Activated naive CD8-positive, alpha-beta T cell treated with anti-CD3 and anti-CD28 coated beads for 36 hours (primary cell): Measurements from ENCODE around the gene PAGE5. TPM values are rescaled to one million over a fixed set of nuclear protein-coding genes. Genes with fewer than 3 reads are reported as not detected.

ENCODE experiments used
- DNase-seq: peaks from one replicate; pipeline ENCODE4 v3.0.0; 2021
- H3K27ac Mint-ChIP-seq: one replicate; pipeline ENCODE4 v1.8.0; 2022; ENCODE audit warnings: mild to moderate bottlenecking, moderate library complexity, mixed read lengths
- H3K27me3 Mint-ChIP-seq: one replicate; pipeline ENCODE4 v1.8.0; 2022; ENCODE audit warnings: mild to moderate bottlenecking, mixed read lengths
- H3K36me3 Mint-ChIP-seq: one replicate; pipeline ENCODE4 v1.8.0; 2021; ENCODE audit warnings: mild to moderate bottlenecking, mixed read lengths
- H3K4me1 Mint-ChIP-seq: one replicate; pipeline ENCODE4 v1.8.0; 2021; ENCODE audit warnings: mixed read lengths
- H3K4me3 Mint-ChIP-seq: one replicate; pipeline ENCODE4 v1.8.0; 2022; ENCODE audit warnings: mild to moderate bottlenecking, moderate library complexity, mixed read lengths
- H3K9me3 Mint-ChIP-seq: one replicate; pipeline ENCODE4 v1.8.0; 2022; ENCODE audit warnings: mixed read lengths
- total RNA-seq, 2 experiments: library from RNA; stranded (reverse); gene quantifications; one replicate each; pipeline ENCODE4 v1.2.3, GENCODE V29; 2021

Gene PAGE5
- total RNA-seq = 1 to 10 TPM in 1 of 2 experiments, not detected in 1; 1.5 TPM

GRCh38 chrX:55220119-55220794 lies at the start of gene PAGE5:
TSS of gene PAGE5 (plus strand) at chrX:55220346. CDS start at chrX:55221383, 1,037 bp downstream.
- no peaks in the 10 kb centered on the region for H3K27me3 Mint-ChIP-seq
- H3K4me3 Mint-ChIP-seq = no peak within 1 kb of the TSS
- no peaks in the 10 kb centered on the region for H3K9me3 Mint-ChIP-seq
- no peak within 1 kb of the TSS for H3K27ac Mint-ChIP-seq
- DNase-seq = no peak
- no peaks in the 10 kb centered on the region for H3K36me3 Mint-ChIP-seq
- peaks cover 2% of the 10 kb centered on the region for H3K4me1 Mint-ChIP-seq

DNA sequence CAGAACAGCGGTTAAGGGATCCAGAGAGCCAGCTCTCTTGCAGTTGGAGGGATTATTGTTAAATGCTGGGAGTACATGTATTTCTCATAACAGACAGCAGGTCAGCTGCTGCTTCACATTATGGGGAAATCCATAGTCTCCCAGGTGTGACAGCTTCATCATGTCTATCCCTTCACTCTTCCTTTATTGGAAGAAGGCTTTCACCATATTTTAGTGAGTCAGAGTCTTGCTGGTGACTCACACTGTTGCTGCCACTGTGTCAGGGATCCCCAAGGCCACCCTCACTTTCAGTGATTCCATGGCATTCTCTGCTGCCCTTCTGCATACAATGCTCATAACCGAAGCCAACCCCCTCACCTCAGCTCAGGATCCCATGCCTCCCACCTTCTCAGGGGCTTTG lies 32.9 kb upstream of the PAGE5 start:
- Mint-ChIP-seq H3K36me3 (no peaks in the 10 kb centered on the region), H3K4me3 (no peak overlapping the region)

DNA sequence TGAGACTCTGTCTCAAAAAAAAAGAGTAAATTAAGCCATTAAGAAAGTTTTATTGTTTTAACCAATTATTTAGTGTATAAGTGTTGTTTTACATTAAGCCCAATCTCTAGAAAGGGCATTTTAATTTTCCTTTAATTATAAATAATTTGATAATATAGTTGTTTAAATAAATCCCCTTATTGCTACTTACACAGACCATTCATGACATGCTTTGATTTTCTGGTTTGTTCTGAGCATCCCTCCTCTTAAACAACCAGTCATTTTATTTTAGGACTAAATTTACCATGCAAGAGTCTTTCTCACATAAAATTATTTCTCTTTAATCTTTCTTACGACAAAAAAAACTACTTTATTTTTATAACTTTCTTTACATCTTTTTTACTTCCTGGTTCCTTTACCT lies 23.5 kb upstream of the PAGE5 start:
- no peaks in the 10 kb centered on the region for H3K36me3 Mint-ChIP-seq
- peaks cover 3% of the 10 kb centered on the region for H3K9me3 Mint-ChIP-seq
- no peak overlapping the region for H3K4me3 Mint-ChIP-seq
- H3K27me3 Mint-ChIP-seq = no peaks in the 10 kb centered on the region
- no peak for DNase-seq
- H3K27ac Mint-ChIP-seq = no peak overlapping the region
- no peaks in the 10 kb centered on the region for H3K4me1 Mint-ChIP-seq

More for the DNA sequence above, 32.9 kb upstream of the PAGE5 start:
- Mint-ChIP-seq H3K27me3 (no peaks in the 10 kb centered on the region), H3K4me1 (no peaks in the 10 kb centered on the region), H3K27ac (no peak overlapping the region), H3K9me3 (no peaks in the 10 kb centered on the region)
- DNase-seq = no peak

- H3K36me3 Mint-ChIP-seq = no peaks in the 10 kb centered on the region
- H3K9me3 Mint-ChIP-seq = no peaks in the 10 kb centered on the region
- H3K4me3 Mint-ChIP-seq = no peak overlapping the region
- no peak for DNase-seq
- no peak overlapping the region for H3K27ac Mint-ChIP-seq
- peaks cover 4% of the 10 kb centered on the region for H3K27me3 Mint-ChIP-seq
- H3K4me1 Mint-ChIP-seq = no peaks in the 10 kb centered on the region
Measured at GRCh38 chrX:55201930-55202579, 18.1 kb upstream of the PAGE5 start.

DNA sequence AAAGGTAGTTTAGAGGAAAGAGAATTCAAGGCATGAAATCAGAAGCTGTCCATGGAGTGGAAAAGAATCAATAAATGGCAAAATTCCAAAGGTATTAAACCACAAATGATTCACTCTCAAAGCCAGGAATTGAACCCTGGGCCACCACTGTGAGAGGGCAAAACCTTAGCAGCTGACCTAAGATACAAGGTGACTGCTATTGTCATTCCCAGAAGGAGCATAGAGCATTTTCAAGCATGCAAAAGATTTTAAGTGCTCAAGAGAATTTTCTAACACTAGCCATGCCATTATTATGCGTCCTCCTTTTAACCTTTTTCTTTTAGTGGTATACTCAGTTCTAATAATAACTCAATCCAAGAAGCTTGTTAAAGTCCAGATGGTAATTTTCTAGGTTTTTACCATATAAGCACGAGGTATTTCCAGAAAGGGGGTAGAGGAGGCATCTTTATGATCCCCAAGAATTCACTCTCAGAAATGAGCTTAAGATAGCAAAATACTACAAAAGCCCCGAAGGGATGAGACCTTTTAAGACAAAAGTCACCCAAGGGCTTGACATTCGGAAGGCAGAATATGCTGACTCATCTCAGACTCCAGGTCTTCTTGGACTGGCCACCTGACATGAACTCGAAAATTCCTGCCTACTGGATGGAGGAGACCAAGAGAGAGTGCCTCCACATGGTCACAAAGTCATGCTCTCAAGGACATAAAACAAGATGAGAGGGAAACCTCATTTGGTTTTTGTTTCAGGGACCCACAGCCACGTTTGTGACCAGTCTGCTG lies 13.8 kb upstream of the PAGE5 start:
- Mint-ChIP-seq H3K27me3 (peaks cover 4% of the 10 kb centered on the region), H3K27ac (no peak overlapping the region), H3K36me3 (no peaks in the 10 kb centered on the region), H3K4me3 (no peak overlapping the region), H3K4me1 (no peaks in the 10 kb centered on the region), H3K9me3 (no peaks in the 10 kb centered on the region)
- DNase-seq = no peak

- H3K4me3 Mint-ChIP-seq = no peak overlapping the region
- H3K36me3 Mint-ChIP-seq = no peaks in the 10 kb centered on the region
- no peaks in the 10 kb centered on the region for H3K4me1 Mint-ChIP-seq
- H3K9me3 Mint-ChIP-seq = no peaks in the 10 kb centered on the region
- no peaks in the 10 kb centered on the region for H3K27me3 Mint-ChIP-seq
- DNase-seq = no peak
- H3K27ac Mint-ChIP-seq = no peak overlapping the region
Measured at GRCh38 chrX:55210931-55211677, 9.0 kb upstream of the PAGE5 start.

DNA sequence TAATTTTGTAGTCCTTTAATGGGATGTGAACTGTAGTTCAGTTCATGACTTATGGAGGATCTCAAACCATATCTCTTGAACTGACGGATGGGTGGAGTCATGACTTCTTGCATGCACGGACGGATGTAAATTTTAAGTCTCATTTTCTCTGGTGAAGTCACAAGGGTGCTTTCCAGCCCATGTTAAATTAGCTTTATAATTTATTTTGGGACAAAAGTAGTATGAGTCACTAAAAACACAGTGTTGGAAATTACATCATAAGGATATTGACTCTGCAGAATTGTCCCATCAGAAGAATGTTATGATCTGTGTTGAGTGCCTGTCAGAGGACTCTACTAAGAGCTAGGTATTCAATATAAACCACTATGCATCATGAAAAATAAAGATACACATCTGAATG lies 6.8 kb upstream of the PAGE5 start:
- Mint-ChIP-seq H3K4me1 (no peaks in the 10 kb centered on the region), H3K27ac (no peak overlapping the region), H3K36me3 (no peaks in the 10 kb centered on the region), H3K9me3 (no peaks in the 10 kb centered on the region), H3K4me3 (no peak overlapping the region), H3K27me3 (no peaks in the 10 kb centered on the region)
- no peak for DNase-seq

- Mint-ChIP-seq H3K4me3 (no peak overlapping the region), H3K9me3 (no peaks in the 10 kb centered on the region), H3K4me1 (no peaks in the 10 kb centered on the region)
Measured at GRCh38 chrX:55240788-55241340, 20.7 kb downstream of the PAGE5 start.

DNA sequence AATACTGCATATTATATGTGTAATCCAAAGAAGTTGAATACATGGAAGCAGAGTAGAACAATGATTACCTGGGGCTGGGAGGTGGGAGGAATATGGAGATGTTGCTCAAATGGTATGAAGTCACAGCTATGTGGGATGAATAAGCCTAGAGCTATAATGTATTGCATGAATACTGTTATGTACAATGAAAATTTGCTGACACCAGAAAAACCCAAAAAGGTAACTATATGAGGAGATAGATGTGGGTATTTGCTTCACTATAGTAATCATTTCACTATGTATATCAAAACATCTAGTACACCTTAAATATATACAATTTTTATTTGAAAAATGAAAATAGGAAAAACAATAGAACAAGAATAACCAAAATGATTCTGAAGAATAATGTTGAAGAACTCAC lies 33.4 kb downstream of the PAGE5 start:
- H3K4me3 Mint-ChIP-seq = no peak overlapping the region
- no peak overlapping the region for H3K27ac Mint-ChIP-seq
- no peaks in the 10 kb centered on the region for H3K4me1 Mint-ChIP-seq
- DNase-seq = no peak
- no peaks in the 10 kb centered on the region for H3K27me3 Mint-ChIP-seq
- H3K36me3 Mint-ChIP-seq = no peaks in the 10 kb centered on the region
- no peaks in the 10 kb centered on the region for H3K9me3 Mint-ChIP-seq

More at GRCh38 chrX:55240788-55241340, 20.7 kb downstream of the PAGE5 start:
- Mint-ChIP-seq H3K27ac (no peak overlapping the region), H3K27me3 (peaks cover 7% of the 10 kb centered on the region), H3K36me3 (no peaks in the 10 kb centered on the region)
- no peak for DNase-seq

DNA sequence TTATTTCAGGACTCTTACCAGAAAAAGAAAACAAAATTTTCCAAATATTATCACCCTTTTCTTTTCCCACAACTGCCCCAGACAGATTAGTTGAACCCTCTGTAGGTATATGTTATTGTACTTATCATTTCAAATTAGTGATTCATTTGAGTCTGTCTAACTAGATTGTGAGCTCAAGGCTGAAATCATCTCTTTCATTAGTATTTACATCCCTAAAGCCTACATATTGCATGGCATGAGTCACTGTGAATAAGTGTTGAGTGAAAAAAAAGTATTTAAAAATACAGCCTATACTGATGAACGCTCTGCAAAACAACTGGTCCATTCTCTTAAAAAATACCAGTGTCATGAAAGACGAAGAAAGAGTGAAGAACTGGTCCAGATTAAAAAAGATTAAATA lies 40.7 kb downstream of the PAGE5 start:
- DNase-seq = no peak
- Mint-ChIP-seq H3K9me3 (no peaks in the 10 kb centered on the region), H3K4me1 (no peaks in the 10 kb centered on the region), H3K27ac (no peak overlapping the region), H3K36me3 (no peaks in the 10 kb centered on the region), H3K27me3 (no peaks in the 10 kb centered on the region), H3K4me3 (no peak overlapping the region)

DNA sequence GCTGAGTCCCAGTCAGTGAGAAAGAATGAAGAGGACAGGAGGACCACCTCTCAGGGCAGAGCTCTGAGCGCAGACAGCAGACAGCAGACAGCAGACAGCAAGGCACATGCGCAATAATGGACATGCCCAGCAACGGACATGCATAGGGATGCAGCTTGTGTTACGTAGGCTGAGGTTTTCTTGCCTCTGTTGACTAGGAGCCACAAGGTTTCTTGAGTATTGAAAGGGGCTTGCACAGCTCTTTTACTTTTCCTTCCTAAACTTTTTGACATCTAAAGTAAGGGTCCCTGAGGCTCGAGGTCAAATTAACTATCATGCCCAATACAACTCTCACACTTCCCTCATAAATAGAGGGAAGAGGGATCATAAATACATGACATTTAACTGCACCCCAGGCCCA lies 44.7 kb downstream of the PAGE5 start, which contains the start of gene PAGE3:
TSS of gene PAGE3 (minus strand) at position 101 of the 400 bp plus-strand sequence. CDS start 1,013 bp downstream, outside the sequence.
- Mint-ChIP-seq H3K36me3 (no peaks in the 10 kb centered on the region), H3K4me3 (no peak within 1 kb of the TSS), H3K9me3 (no peaks in the 10 kb centered on the region), H3K27me3 (no peaks in the 10 kb centered on the region), H3K4me1 (no peaks in the 10 kb centered on the region), H3K27ac (no peak within 1 kb of the TSS)
- DNase-seq = no peak

Other genes starting within 250 kb of the PAGE5 start
- gene PFKFB1, start 226.2 kb upstream of the PAGE5 start, total RNA-seq = under 1 TPM; 0.54 to 0.86 TPM
- 10 to 100 TPM; 41.7 to 41.8 TPM for gene APEX2, start 220.0 kb upstream of the PAGE5 start, total RNA-seq
- gene ALAS2, start 189.4 kb upstream of the PAGE5 start, total RNA-seq = not detected
- under 1 TPM; 0.52 to 0.56 TPM for gene PAGE2B, start 145.3 kb upstream of the PAGE5 start, total RNA-seq
- not detected for gene PAGE2, start 131.3 kb upstream of the PAGE5 start, total RNA-seq
- gene PAGE3, start 44.6 kb downstream of the PAGE5 start, total RNA-seq = not detected
- 10 to 100 TPM; 18.1 to 20.2 TPM for gene MAGEH1, start 231.8 kb downstream of the PAGE5 start, total RNA-seq